Stimulated activated CD4-positive, alpha-beta T cell treated with anti-CD3 and anti-CD28 coated beads, Interleukin-1b, Interleukin-23, amount 100 ng/mL, for 4 hours (primary cell): Measurements from ENCODE around the gene ATP9A.
"Not testable (repeated sequence)": the region's sequence is repeated elsewhere in the genome, so short reads cannot be mapped to it uniquely, and the experiment has no call there.

Source experiments
- DNase-seq, 2 donors: peaks; one replicate each; pipeline ENCODE4 v3.0.0-alpha.2; 2020; ENCODE audit warnings: low read depth in 2 of 2

ATP9A gene

GRCh38 chr20:51654495-51654894 lies 113.7 kb downstream of the ATP9A start:
- DNase-seq: no peak

- no peak for DNase-seq
Measured at GRCh38 chr20:51654060-51654459, 114.1 kb downstream of the ATP9A start.

- DNase-seq: no peak
Measured at GRCh38 chr20:51653226-51653625, 115.0 kb downstream of the ATP9A start.

- no peak for DNase-seq
Measured at GRCh38 chr20:51651921-51652549, 116.2 kb downstream of the ATP9A start.

GRCh38 chr20:51650685-51651134 lies 117.5 kb downstream of the ATP9A start:
- no peak for DNase-seq

- DNase-seq: no peak
Measured at GRCh38 chr20:51648571-51648947, 119.6 kb downstream of the ATP9A start.

GRCh38 chr20:51647674-51648570 lies 120.3 kb downstream of the ATP9A start:
- DNase-seq: no peak

GRCh38 chr20:51643810-51644209 lies 124.4 kb downstream of the ATP9A start:
- not testable (repeated sequence) for DNase-seq

GRCh38 chr20:51643390-51643789 lies 124.8 kb downstream of the ATP9A start:
- DNase-seq: no peak

- DNase-seq: no peak
Measured at GRCh38 chr20:51641866-51642265, 126.3 kb downstream of the ATP9A start.

GRCh38 chr20:51640743-51641142 lies 127.4 kb downstream of the ATP9A start:
- DNase-seq: no peak

- peak; percentile 47 to 51 for DNase-seq
Measured at GRCh38 chr20:51639206-51639832, 128.9 kb downstream of the ATP9A start.

- no peak for DNase-seq
Measured at GRCh38 chr20:51637241-51637640, 130.9 kb downstream of the ATP9A start.

GRCh38 chr20:51636123-51636522 lies 132.1 kb downstream of the ATP9A start:
- no peak for DNase-seq

- no peak for DNase-seq
Measured at GRCh38 chr20:51635680-51636079, 132.5 kb downstream of the ATP9A start.

- DNase-seq: no peak
Measured at GRCh38 chr20:51634877-51635276, 133.3 kb downstream of the ATP9A start.

GRCh38 chr20:51634257-51634656 lies 133.9 kb downstream of the ATP9A start:
- DNase-seq: no peak

- DNase-seq: no peak
Measured at GRCh38 chr20:51633430-51633829, 134.8 kb downstream of the ATP9A start.

- DNase-seq: no peak
Measured at GRCh38 chr20:51631953-51632352, 136.2 kb downstream of the ATP9A start.

GRCh38 chr20:51631011-51631950 lies 136.9 kb downstream of the ATP9A start:
- no peak for DNase-seq

GRCh38 chr20:51629399-51630058 lies 138.7 kb downstream of the ATP9A start:
- no peak for DNase-seq
